ENCODE measurements around the gene TBC1D22A.

- TF ChIP-seq CTCF (IDR thresholded peaks at IDR 0.05) (no peak), POLR2A (IDR thresholded peaks at IDR 0.05) (no peak)
Observed at GRCh38 chr22:47162865-47163264, 400.4 kb downstream of the TBC1D22A start.
